HepG2 (cell line): ENCODE data around the gene HRH3. TPM values are rescaled to one million over a fixed set of nuclear protein-coding genes. Genes with fewer than 3 reads are reported as not detected.

Experiments used
- ATAC-seq: fragments of 200-7000 bp; cut with Tn5 transposase; 3 replicates; pipeline ENCODE4 v1.9.1; 2020; ENCODE audit warnings: mild to moderate bottlenecking, moderate library complexity
- BruUV-seq: library from RNA; stranded (reverse); fragments of 400-500 nt; replicated peaks from 2 replicates; lab custom pipeline; 2021; lab: Mats Ljungman, UMichigan
- CTCF ChIA-PET: fragments of 300-600 bp; formaldehyde crosslinking; extraction: SDS; loops from one replicate; lab custom pipeline; 2021; ENCODE audit warnings: low total read pairs, inconsistent platforms, low intra/inter-chr PET ratio; lab: Yijun Ruan, JAX
- POLR2A ChIA-PET: fragments of 350-600 bp; sonication (Branson Sonifier 250); formaldehyde crosslinking; loops from one replicate; lab custom pipeline; 2020; ENCODE audit warnings: antibody characterized with exemption, inconsistent platforms; lab: Yijun Ruan, JAX
- DNase-seq: peaks from one replicate; pipeline ENCODE4 v3.0.0-alpha.2; 2015; ENCODE audit warnings: low spot score
- FAIRE-seq: peaks from 3 replicates; lab custom pipeline; 2011; peaks lifted over from hg19 to GRCh38; lab: Jason Lieb, UNC
- H2AFZ ChIP-seq: one replicate; pipeline ENCODE4 v1.6.1; 2011; ENCODE audit warnings: low read length, inconsistent platforms
- H3K27ac ChIP-seq: fragments of 300-600 bp; 3 replicates; pipeline ENCODE4 v1.8.0; 2011; ENCODE audit warnings: mixed run types, mild to moderate bottlenecking, mixed read lengths, low read length, inconsistent platforms; ENCODE audit not compliant: insufficient read depth; ENCODE audit errors: extremely low read length
- H3K27me3 ChIP-seq, 2 experiments: fragments of 200-600 bp in 1 of 2; 2 replicates in 1 of 2; 3 replicates in 1 of 2; pipeline versions ENCODE4 v1.6.0 to v1.8.0; 2011; ENCODE audit warnings: low read length in 2 of 2, mild to moderate bottlenecking in 2 of 2, moderate library complexity in 2 of 2, inconsistent platforms in 1 of 2; ENCODE audit not compliant: insufficient read depth in 2 of 2, control insufficient read depth in 1 of 2
- H3K36me3 ChIP-seq, 2 experiments: fragments of 200-600 bp in 1 of 2; replicated peaks in 1 of 2; 2 replicates in 1 of 2; 3 replicates in 1 of 2; pipeline versions ENCODE4 v1.5.1 to v1.8.0; 2011; ENCODE audit warnings: low read length in 2 of 2, inconsistent platforms in 1 of 2; ENCODE audit not compliant: insufficient read depth in 2 of 2, control insufficient read depth in 1 of 2
- H3K4me1 ChIP-seq: 2 replicates; pipeline ENCODE4 v1.5.1; 2012; ENCODE audit warnings: low read length, inconsistent platforms; ENCODE audit not compliant: insufficient read depth
- H3K4me2 ChIP-seq: 2 replicates; pipeline ENCODE4 v1.6.0; 2011; ENCODE audit warnings: low read depth, low read length, inconsistent platforms
- H3K4me3 ChIP-seq, 3 experiments: fragments of 200-600 bp in 1 of 3; sonication (generic), shearing (Covaris generic) in 1 of 3; replicated peaks in 1 of 3; 2 replicates each; pipeline ENCODE4 v1.5.1; 2011 to 2016; ENCODE audit warnings: low read length in 3 of 3, inconsistent platforms in 2 of 3, low read depth in 2 of 3, mild to moderate bottlenecking in 2 of 3, control low read depth in 1 of 3, mixed read lengths in 1 of 3; ENCODE audit not compliant: insufficient read depth in 1 of 3
- H3K79me2 ChIP-seq: one replicate; pipeline ENCODE4 v1.6.1; 2011; ENCODE audit warnings: low read length, inconsistent platforms; ENCODE audit not compliant: insufficient read depth
- H3K9ac ChIP-seq: 2 replicates; pipeline ENCODE4 v1.6.0; 2011; ENCODE audit warnings: mild to moderate bottlenecking, low read depth, low read length, inconsistent platforms; ENCODE audit not compliant: insufficient read depth
- H3K9me3 ChIP-seq: 2 replicates; pipeline ENCODE4 v1.5.1; 2012; ENCODE audit warnings: mild to moderate bottlenecking, low read length
- H4K20me1 ChIP-seq: 2 replicates; pipeline ENCODE4 v1.6.0; 2011; ENCODE audit warnings: inconsistent platforms, mild to moderate bottlenecking, low read length, moderate library complexity; ENCODE audit not compliant: insufficient read depth
- EEA1 ChIP-seq: sonication (generic); formaldehyde crosslinking; IDR thresholded peaks from 2 replicates; pipeline ENCODE4 v1.5.1; 2020; ENCODE audit warnings: mild to moderate bottlenecking, missing genetic modification reagents, borderline replicate concordance
- TAF15 ChIP-seq: fragments of 200-400 bp; formaldehyde crosslinking; IDR thresholded peaks from one replicate; pipeline ENCODE4 v1.6.1; 2018; ENCODE audit warnings: mild to moderate bottlenecking, low read depth, low read length; ENCODE audit not compliant: poor library complexity, severe bottlenecking
- TOPORS ChIP-seq: sonication (generic); formaldehyde crosslinking; IDR thresholded peaks from 2 replicates; pipeline ENCODE4 v1.8.0; 2023; ENCODE audit warnings: mild to moderate bottlenecking, missing genetic modification reagents
- ZNF709 ChIP-seq: sonication (generic); formaldehyde crosslinking; IDR thresholded peaks from 2 replicates; pipeline ENCODE4 v1.5.0; 2020; ENCODE audit warnings: mild to moderate bottlenecking, missing genetic modification reagents
- WGBS: methylation state at CpG from one replicate; pipeline ENCODE4 v1.1.6; 2017; ENCODE audit warnings: low lambda C conversion rate; 5-methylcytosine and 5-hydroxymethylcytosine counted together
- in situ Hi-C: cut with HindIII; loops from 2 replicates; pipeline ENCODE4 v1.10.0; 2017; ENCODE audit warnings: low pct_unique_long_range_greater_than_20kb; ENCODE audit not compliant: extremely low pct_ligation_motif_present
- intact Hi-C: fragments of 100-400 bp; cut with micrococcal nuclease; formaldehyde crosslinking; loops from one replicate; pipeline ENCODE4 v1.10.0; 2022; ENCODE audit not compliant: unreplicated experiment
- polyA plus RNA-seq, 8 experiments: library from polyadenylated mRNA; depleted of rRNA in 3 of 8; stranded (reverse) in 7 of 8; unstranded in 1 of 8; fragments of >200 nt; fragmentation: Illumina TruSeq in 4 of 8; extraction: Trizol in 4 of 8; gene quantifications; 2 replicates each; pipeline versions ENCODE4 v1.2.1 to v1.2.3, GENCODE V29; 2011 to 2016; ENCODE audit warnings: low read depth in 4 of 8, missing spikeins in 1 of 8, mixed read lengths in 1 of 8; ENCODE audit not compliant: insufficient read depth in 1 of 8
- total RNA-seq, 5 experiments: library from RNA; depleted of rRNA; stranded (reverse); fragments of >200 nt; fragmentation: Illumina TruSeq; extraction: Trizol; gene quantifications; 2 replicates each; pipeline ENCODE4 v1.2.3, GENCODE V29; 2016; ENCODE audit warnings: low read depth in 1 of 5
- TF ChIP-seq, protein P1 (sequence below): sonication (generic); formaldehyde crosslinking; IDR thresholded peaks from 2 replicates; pipeline ENCODE4 v1.4.0; 2020; ENCODE audit warnings: missing genetic modification reagents, borderline replicate concordance

The HRH3 gene
- total and polyA plus RNA-seq, 2 of the 13 experiments (the other 11 are each of a cell fraction or from before 2014, with no cell fraction given), result 0.18 TPM; not detected in 1

DNA sequence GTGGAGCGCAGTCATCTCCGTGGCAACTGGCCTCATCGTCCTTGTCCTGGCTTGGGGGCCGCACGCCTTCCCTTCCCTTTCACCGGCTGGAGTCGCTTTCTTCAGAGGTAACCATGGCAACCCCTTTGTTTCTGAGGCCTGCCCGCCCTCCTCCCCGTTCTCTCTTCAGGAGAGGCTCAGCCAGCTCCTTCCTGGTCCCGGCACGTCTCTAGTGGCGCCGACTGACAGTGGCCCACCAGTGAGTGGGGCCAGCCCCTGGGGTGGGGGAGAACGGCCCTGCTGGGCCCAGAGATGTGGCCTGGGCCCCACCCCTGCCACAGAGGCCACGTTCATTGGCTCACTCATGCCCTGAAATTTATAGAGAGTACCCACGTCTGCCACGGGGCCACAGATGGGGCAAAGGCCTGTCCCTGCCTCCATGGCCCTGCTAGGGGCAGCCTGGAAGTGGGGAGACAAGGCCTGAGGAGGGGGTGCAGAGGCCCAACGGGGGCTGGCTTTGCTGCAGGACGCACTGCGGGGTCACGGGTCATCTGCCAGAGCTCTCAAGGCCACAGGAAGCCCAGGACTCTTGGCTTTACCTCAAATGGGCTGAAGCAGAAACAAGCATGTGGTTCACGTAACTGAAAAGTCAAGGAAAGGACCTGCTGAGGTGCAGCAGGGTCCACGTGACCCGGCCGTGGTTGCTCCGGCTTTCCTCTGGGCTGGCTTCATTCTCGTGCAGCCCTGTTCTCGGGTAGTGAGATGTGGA, 16.9 kb upstream of the HRH3 start (continued):
- peak; percentile 74; the same call in 1 of the 2 replicates for TF ChIP-seq EEA1 (CRISPR knock-in tag)

DNA sequence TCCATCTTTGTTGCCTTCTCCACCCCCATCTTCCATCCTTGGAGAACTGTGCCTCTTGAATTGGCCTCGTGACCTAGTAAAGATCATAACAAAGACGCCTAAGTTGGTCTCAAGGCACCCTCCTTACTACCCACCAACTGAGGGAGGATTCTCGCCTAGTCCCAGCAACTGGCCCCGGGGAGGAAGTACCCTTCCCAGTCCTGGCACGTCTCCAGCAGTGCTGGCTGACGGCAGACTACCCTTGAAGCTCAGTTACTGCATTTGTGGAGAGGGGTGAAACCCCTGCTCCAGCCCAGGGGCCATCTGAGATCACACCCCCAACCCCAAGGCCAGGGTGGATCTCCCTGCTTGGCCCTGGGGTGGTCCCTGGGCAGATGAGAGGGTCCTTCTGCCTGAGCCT, 16.1 kb upstream of the HRH3 start:
- ChIA-PET CTCF (no interaction called here), POLR2A (no interaction called here)
- H3K36me3 ChIP-seq, result peaks cover 0 to 8% of the 10 kb centered on the region in 2 experiments; a peak in 3 of 5 replicates
- no peak overlapping the region for H2AFZ ChIP-seq
- H3K9me3 ChIP-seq, result no peaks in the 10 kb centered on the region
- peaks cover 36% of the 10 kb centered on the region for H3K4me1 ChIP-seq
- no peak overlapping the region for H3K27ac ChIP-seq
- peaks cover 22% of the 10 kb centered on the region for H4K20me1 ChIP-seq
- 13% methylated on average over 6 of the region's 6 CpGs for WGBS
- in situ Hi-C loops (no loop called here), intact Hi-C loops (loop anchor here (5.0 kb wide), 1 partner anchor 141 kb away; no protein-coding TSS in a partner anchor)
- DNase-seq, result no peak
- H3K79me2 ChIP-seq, result peaks cover 24% of the 10 kb centered on the region
- 0 out of 2 replicates have a peak, but pooled peaks have one; percentile 8 for TF ChIP-seq TOPORS (CRISPR knock-in tag)
- no peak for TF ChIP-seq TAF15
- TF ChIP-seq, protein P1, sequence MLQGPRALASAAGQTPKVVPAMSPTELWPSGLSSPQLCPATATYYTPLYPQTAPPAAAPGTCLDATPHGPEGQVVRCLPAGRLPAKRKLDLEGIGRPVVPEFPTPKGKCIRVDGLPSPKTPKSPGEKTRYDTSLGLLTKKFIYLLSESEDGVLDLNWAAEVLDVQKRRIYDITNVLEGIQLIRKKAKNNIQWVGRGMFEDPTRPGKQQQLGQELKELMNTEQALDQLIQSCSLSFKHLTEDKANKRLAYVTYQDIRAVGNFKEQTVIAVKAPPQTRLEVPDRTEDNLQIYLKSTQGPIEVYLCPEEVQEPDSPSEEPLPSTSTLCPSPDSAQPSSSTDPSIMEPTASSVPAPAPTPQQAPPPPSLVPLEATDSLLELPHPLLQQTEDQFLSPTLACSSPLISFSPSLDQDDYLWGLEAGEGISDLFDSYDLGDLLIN (CRISPR knock-in tag), result no peak
- 0 out of 2 replicates have a peak, but pooled peaks have one; percentile 4 for TF ChIP-seq ZNF709
- no peak for FAIRE-seq
- ATAC-seq, result no peak
- no TSS peak for BruUV-seq
- H3K9ac ChIP-seq, result no peak overlapping the region
- no peak overlapping the region for H3K4me3 ChIP-seq
- H3K27me3 ChIP-seq, result peaks cover 5 to 22% of the 10 kb centered on the region in 2 experiments; a peak in 3 of 5 replicates
- H3K4me2 ChIP-seq, result no peak overlapping the region
